H1 (cell line): ENCODE results near the gene GNAO1. TPM values are rescaled to one million over a fixed set of nuclear protein-coding genes. Genes with fewer than 3 reads are reported as not detected.

Experiments used
- CTCF ChIA-PET: fragments of 300-600 bp; sonication (Branson Sonifier 250); formaldehyde crosslinking; loops from one replicate; lab custom pipeline; 2021; ENCODE audit not compliant: partially characterized antibody; lab: Charles Lee
- POLR2A ChIA-PET: fragments of 300-600 bp; sonication (Branson Sonifier 250); formaldehyde crosslinking; loops from one replicate; lab custom pipeline; 2021; ENCODE audit warnings: inconsistent platforms; ENCODE audit not compliant: partially characterized antibody; lab: Charles Lee
- DNase-seq, 2 experiments: peaks; one replicate each; pipeline versions ENCODE4 v3.0.0 to v3.0.0-alpha.2; 2010 to 2022; ENCODE audit warnings: low spot score in 2 of 2, low read depth in 1 of 2, mixed read lengths in 1 of 2
- FAIRE-seq: peaks from 2 replicates; lab custom pipeline; 2011; peaks lifted over from hg19 to GRCh38; lab: Jason Lieb, UNC
- H2AFZ ChIP-seq: 2 replicates; pipeline ENCODE4 v1.8.1; 2012; ENCODE audit warnings: low read length, inconsistent platforms
- H2AK5ac ChIP-seq: 2 replicates; pipeline ENCODE4 v1.6.1; 2013; ENCODE audit warnings: low read depth, low read length
- H2BK120ac ChIP-seq: replicated peaks from 2 replicates; pipeline ENCODE3; 2013; ENCODE audit warnings: low read depth, low read length, inconsistent platforms
- H2BK12ac ChIP-seq: 2 replicates; pipeline ENCODE4 v1.6.1; 2013; ENCODE audit warnings: low read depth, low read length
- H2BK15ac ChIP-seq: 2 replicates; pipeline ENCODE4 v1.6.1; 2013; ENCODE audit warnings: low read length
- H2BK20ac ChIP-seq: 2 replicates; pipeline ENCODE4 v1.6.1; 2013; ENCODE audit warnings: low read length
- H2BK5ac ChIP-seq: 2 replicates; pipeline ENCODE4 v1.6.1; 2013; ENCODE audit warnings: low read depth, low read length
- H3K14ac ChIP-seq: 2 replicates; pipeline ENCODE4 v1.6.1; 2013; ENCODE audit warnings: inconsistent platforms; ENCODE audit not compliant: insufficient read length
- H3K18ac ChIP-seq: 2 replicates; pipeline ENCODE4 v1.6.1; 2013; ENCODE audit warnings: low read length; ENCODE audit errors: extremely low read depth
- H3K23ac ChIP-seq: 2 replicates; pipeline ENCODE4 v1.6.1; 2013; ENCODE audit warnings: inconsistent platforms; ENCODE audit not compliant: insufficient read length
- H3K23me2 ChIP-seq: 2 replicates; pipeline ENCODE4 v1.6.1; 2013; ENCODE audit warnings: low read depth, low read length
- H3K27ac ChIP-seq: 2 replicates; pipeline ENCODE4 v1.6.1; 2011; ENCODE audit warnings: low read depth, low read length, inconsistent platforms
- H3K27me3 ChIP-seq, 4 experiments: replicated peaks in 1 of 4; 1 replicate in 1 of 4; 2 replicates in 3 of 4; pipeline versions ENCODE4 v1.6.1 to v1.8.1; 2011 to 2013; ENCODE audit warnings: low read length in 3 of 4, mild to moderate bottlenecking in 3 of 4, inconsistent platforms in 2 of 4, mixed read lengths in 2 of 4, moderate library complexity in 1 of 4; ENCODE audit not compliant: control insufficient read depth in 3 of 4, insufficient read depth in 3 of 4; ENCODE audit errors: extremely low read depth in 1 of 4
- H3K36me3 ChIP-seq, 4 experiments: 2 replicates each; pipeline versions ENCODE4 v1.6.1 to v1.8.1; 2011 to 2013; ENCODE audit warnings: mild to moderate bottlenecking in 4 of 4, low read length in 3 of 4, moderate library complexity in 2 of 4, control low read depth in 1 of 4, inconsistent platforms in 1 of 4; ENCODE audit not compliant: insufficient read depth in 4 of 4, control insufficient read depth in 2 of 4
- H3K4ac ChIP-seq: replicated peaks from 2 replicates; pipeline ENCODE3; 2013; ENCODE audit warnings: low read length, low read depth, mixed read lengths, inconsistent platforms; ENCODE audit not compliant: insufficient read length
- H3K4me1 ChIP-seq, 4 experiments: replicated peaks in 1 of 4; 1 replicate in 1 of 4; 2 replicates in 3 of 4; pipeline versions ENCODE4 v1.6.1 to v1.8.1; 2011 to 2013; ENCODE audit warnings: low read length in 3 of 4, inconsistent platforms in 2 of 4, mixed read lengths in 1 of 4; ENCODE audit not compliant: insufficient read depth in 4 of 4, control insufficient read depth in 3 of 4
- H3K4me2 ChIP-seq, 2 experiments: 2 replicates each; pipeline versions ENCODE4 v1.6.1 to v1.8.1; 2011 to 2013; ENCODE audit warnings: low read depth in 2 of 2, low read length in 2 of 2, control low read depth in 1 of 2, inconsistent platforms in 1 of 2, mild to moderate bottlenecking in 1 of 2; ENCODE audit not compliant: insufficient read depth in 1 of 2
- H3K4me3 ChIP-seq, 4 experiments: fragments of 200-600, 300-600 bp in 1 of 4; sonication (generic), shearing (Covaris generic), sonication (Bioruptor Twin) in 1 of 4; 2 replicates each; pipeline versions ENCODE4 v1.5.1 to v1.8.1; 2011 to 2016; ENCODE audit warnings: low read length in 4 of 4, low read depth in 3 of 4, control low read depth in 2 of 4, inconsistent platforms in 2 of 4, mild to moderate bottlenecking in 2 of 4, mixed read lengths in 1 of 4, moderate library complexity in 1 of 4; ENCODE audit not compliant: insufficient read depth in 2 of 4; ENCODE audit errors: extremely low read depth in 1 of 4
- H3K56ac ChIP-seq: replicated peaks from 2 replicates; pipeline ENCODE3; 2013; ENCODE audit warnings: low read depth, mild to moderate bottlenecking, mixed read lengths, low read length, inconsistent platforms; ENCODE audit not compliant: insufficient read length
- H3K79me1 ChIP-seq: 2 replicates; pipeline ENCODE4 v1.6.1; 2013; ENCODE audit warnings: low read depth, low read length, control low read depth
- H3K79me2 ChIP-seq, 2 experiments: 2 replicates each; pipeline versions ENCODE4 v1.6.1 to v1.8.1; 2012 to 2013; ENCODE audit warnings: low read length in 2 of 2, mild to moderate bottlenecking in 2 of 2, inconsistent platforms in 1 of 2; ENCODE audit not compliant: insufficient read depth in 2 of 2, control insufficient read depth in 1 of 2
- H3K9ac ChIP-seq, 4 experiments: replicated peaks in 1 of 4; 1 replicate in 1 of 4; 2 replicates in 3 of 4; pipeline versions ENCODE4 v1.6.1 to v1.8.1; 2011 to 2013; ENCODE audit warnings: low read depth in 3 of 4, low read length in 3 of 4, control low read depth in 2 of 4, mild to moderate bottlenecking in 2 of 4, moderate library complexity in 2 of 4, inconsistent platforms in 1 of 4; ENCODE audit errors: extremely low read depth in 1 of 4
- H3K9me3 ChIP-seq, 2 experiments: 2 replicates each; pipeline versions ENCODE4 v1.6.1 to v1.8.1; 2012 to 2013; ENCODE audit warnings: mild to moderate bottlenecking in 2 of 2, moderate library complexity in 2 of 2, control low read depth in 1 of 2, inconsistent platforms in 1 of 2, low read depth in 1 of 2, low read length in 1 of 2, mixed read lengths in 1 of 2; ENCODE audit not compliant: insufficient read depth in 2 of 2
- H4K20me1 ChIP-seq, 2 experiments: replicated peaks in 1 of 2; 2 replicates each; pipeline versions ENCODE3 to v1.8.1; 2011 to 2013; ENCODE audit warnings: inconsistent platforms in 2 of 2, low read length in 2 of 2, mild to moderate bottlenecking in 1 of 2; ENCODE audit not compliant: insufficient read depth in 2 of 2, control insufficient read depth in 1 of 2
- H4K5ac ChIP-seq: 2 replicates; pipeline ENCODE4 v1.6.1; 2013; ENCODE audit warnings: low read length, low read depth, mixed read lengths, inconsistent platforms; ENCODE audit not compliant: insufficient read length
- H4K8ac ChIP-seq: 2 replicates; pipeline ENCODE4 v1.8.0; 2013; ENCODE audit warnings: mild to moderate bottlenecking, moderate library complexity, low read length, inconsistent platforms; ENCODE audit not compliant: insufficient read depth; ENCODE audit errors: extremely low read depth
- H4K91ac ChIP-seq: replicated peaks from 2 replicates; pipeline ENCODE3; 2013; ENCODE audit warnings: low read length, mixed read lengths, inconsistent platforms; ENCODE audit not compliant: insufficient read length
- CBX5 ChIP-seq: fragments of 300-800, 300-1000 bp; sonication (generic); IDR thresholded peaks from 2 replicates; pipeline ENCODE4 v1.7.1; 2016; ENCODE audit warnings: antibody characterized with exemption, low read length, low read depth
- CBX8 ChIP-seq: fragments of 300-800, 300-1000 bp; sonication (generic); IDR thresholded peaks from 2 replicates; pipeline ENCODE4 v1.7.1; 2016; ENCODE audit warnings: low read depth, low read length, borderline replicate concordance
- CTBP2 ChIP-seq: IDR thresholded peaks from 2 replicates; pipeline ENCODE4 v1.7.0; 2011; ENCODE audit warnings: borderline replicate concordance, mild to moderate bottlenecking, moderate library complexity, mixed read lengths, low read length; ENCODE audit not compliant: insufficient read depth, insufficient read length
- HDAC6 ChIP-seq: IDR thresholded peaks from one replicate; pipeline ENCODE4 v1.7.1; 2012; ENCODE audit warnings: low read depth, mild to moderate bottlenecking, inconsistent platforms, low read length, moderate library complexity
- PHF8 ChIP-seq: fragments of 200-600 bp; sonication (generic); conservative IDR thresholded peaks from 2 replicates; pipeline ENCODE4 v1.7.1; 2012; ENCODE audit warnings: low read depth, mild to moderate bottlenecking, inconsistent platforms, low read length, moderate library complexity
- RBBP5 ChIP-seq: IDR thresholded peaks from 2 replicates; pipeline ENCODE4 v1.7.1; 2012; ENCODE audit warnings: low read depth, mild to moderate bottlenecking, inconsistent platforms, low read length, moderate library complexity, borderline replicate concordance
- SUZ12 ChIP-seq: fragments of 200-600 bp; sonication (generic); IDR thresholded peaks from 2 replicates; pipeline ENCODE4 v1.6.1; 2012; ENCODE audit warnings: mild to moderate bottlenecking, inconsistent platforms, low read length, moderate library complexity, mixed read lengths
- TCF12 ChIP-seq: IDR thresholded peaks from 2 replicates; pipeline ENCODE4 v1.6.1; 2011; ENCODE audit warnings: low read depth, mild to moderate bottlenecking, low read length
- WGBS, 2 experiments: shearing (Covaris generic) in 1 of 2; methylation state at CpG; one replicate each; pipeline versions ENCODE4 v1.1.6 to v1.1.7; 2013 to 2015; ENCODE audit warnings: low lambda C conversion rate in 2 of 2, mixed read lengths in 2 of 2, inconsistent platforms in 1 of 2, low coverage in 1 of 2, missing lambda C conversion rate in 1 of 2; ENCODE audit not compliant: insufficient replicate concordance in 2 of 2, insufficient coverage in 1 of 2, insufficient read length in 1 of 2; ENCODE audit errors: extremely low coverage in 1 of 2, missing lambda C conversion rate in 1 of 2; 5-methylcytosine and 5-hydroxymethylcytosine counted together
- polyA plus RNA-seq, 7 experiments: library from polyadenylated mRNA; depleted of rRNA in 3 of 7; stranded (reverse) in 5 of 7; unstranded in 2 of 7; fragments of >200 nt in 5 of 7; fragments of 200-250 nt in 2 of 7; gene quantifications; 1 replicate in 5 of 7; 2 replicates in 1 of 7; 4 replicates in 1 of 7; pipeline versions ENCODE4 v1.2.1 to v1.2.3, GENCODE V29; 2011 to 2013; ENCODE audit warnings: missing spikeins in 2 of 7, mixed read lengths in 2 of 7
- total RNA-seq: library from RNA; stranded (reverse); fragmentation: NEBNext Ultra II Directional; extraction: Animal tissue kit (Norgen Biotek cat#: 25700); gene quantifications from 2 replicates; pipeline ENCODE4 v1.2.1, GENCODE V29; 2021
- TF ChIP-seq, protein P1 (sequence below): IDR thresholded peaks from 2 replicates; pipeline ENCODE4 v1.6.1; 2011; ENCODE audit warnings: low read depth, mild to moderate bottlenecking, low read length; ENCODE audit not compliant: insufficient read depth
- TF ChIP-seq, protein P2 (sequence below): IDR thresholded peaks from 2 replicates; pipeline ENCODE4 v1.6.1; 2011; ENCODE audit warnings: low read length, improper control_type of control experiment

GNAO1 gene
- total and polyA plus RNA-seq, 2 of the 8 experiments (the other 6 are each of a cell fraction or from before 2014, with no cell fraction given): 6.7 to 34.4 TPM

DNA sequence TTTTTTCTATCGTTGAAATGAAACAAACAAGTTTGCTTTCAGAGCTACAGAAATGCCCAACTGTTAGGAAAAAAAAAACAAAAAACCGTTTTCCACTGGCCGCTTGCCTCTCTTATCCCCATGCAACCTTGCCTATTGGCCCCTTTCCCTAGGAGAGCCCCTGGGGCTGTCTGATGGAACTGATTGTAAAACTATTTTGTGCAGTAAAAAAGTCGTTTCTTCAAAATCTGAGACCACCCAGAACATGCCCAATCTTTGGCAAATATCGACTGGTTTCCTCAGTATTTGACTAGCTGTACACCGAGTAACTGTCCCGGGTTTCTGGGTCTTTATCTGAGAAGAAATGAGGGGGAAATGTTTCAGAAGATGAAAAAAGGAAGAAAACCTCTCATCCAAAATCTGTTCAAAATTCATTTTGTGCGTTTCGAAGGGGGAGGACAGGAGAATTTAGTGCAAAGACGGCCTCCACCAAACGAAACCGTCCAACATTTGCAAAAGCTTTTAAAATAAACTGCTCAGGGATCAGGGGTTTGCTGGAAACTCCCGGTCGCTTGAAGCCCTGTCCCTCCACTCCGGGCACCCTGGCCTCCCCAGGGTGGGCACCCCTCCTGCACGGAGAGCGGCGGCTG, 1.1 kb upstream of the GNAO1 start:
- peak overlapping the region; percentile 8; the same call in 1 of the 2 replicates for H2AFZ ChIP-seq
- no peak for TF ChIP-seq HDAC6
- TF ChIP-seq, protein P1, sequence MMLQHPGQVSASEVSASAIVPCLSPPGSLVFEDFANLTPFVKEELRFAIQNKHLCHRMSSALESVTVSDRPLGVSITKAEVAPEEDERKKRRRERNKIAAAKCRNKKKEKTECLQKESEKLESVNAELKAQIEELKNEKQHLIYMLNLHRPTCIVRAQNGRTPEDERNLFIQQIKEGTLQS: no peak
- TF ChIP-seq, protein P2, sequence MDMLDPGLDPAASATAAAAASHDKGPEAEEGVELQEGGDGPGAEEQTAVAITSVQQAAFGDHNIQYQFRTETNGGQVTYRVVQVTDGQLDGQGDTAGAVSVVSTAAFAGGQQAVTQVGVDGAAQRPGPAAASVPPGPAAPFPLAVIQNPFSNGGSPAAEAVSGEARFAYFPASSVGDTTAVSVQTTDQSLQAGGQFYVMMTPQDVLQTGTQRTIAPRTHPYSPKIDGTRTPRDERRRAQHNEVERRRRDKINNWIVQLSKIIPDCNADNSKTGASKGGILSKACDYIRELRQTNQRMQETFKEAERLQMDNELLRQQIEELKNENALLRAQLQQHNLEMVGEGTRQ: no peak
- TF ChIP-seq SUZ12: no peak
- no peak for TF ChIP-seq PHF8
- TF ChIP-seq CBX8: no peak
- TF ChIP-seq CTBP2: no peak
- no peak for TF ChIP-seq CBX5
- TF ChIP-seq RBBP5: no peak
- TF ChIP-seq TCF12: no peak

More for the DNA sequence above, 1.1 kb upstream of the GNAO1 start:
- H3K23ac ChIP-seq: no peak overlapping the region
- peak overlapping the region; percentile 69 to 92 (median 80) for H3K4me3 ChIP-seq
- no peak overlapping the region for H2BK120ac ChIP-seq
- H3K14ac ChIP-seq: no peak overlapping the region
- no peaks in the 10 kb centered on the region for H3K36me3 ChIP-seq
- H3K56ac ChIP-seq: no peak overlapping the region
- H2BK5ac ChIP-seq: no peak overlapping the region
- H2BK15ac ChIP-seq: no peak overlapping the region
- POLR2A ChIA-PET: interaction anchor here (1.0 to 1.9 kb wide), 4 partner anchors 65 to 142 kb away, joined by 3 to 4 read pairs (median 4); no protein-coding TSS in a partner anchor
- H3K9ac ChIP-seq: no peak overlapping the region
- no peak overlapping the region for H2BK20ac ChIP-seq
- no peak overlapping the region for H4K91ac ChIP-seq
- DNase-seq (no peak), FAIRE-seq (no peak)
- no peak overlapping the region for H3K4ac ChIP-seq
- peak overlapping the region; percentile 48; the same call in 1 of the 2 replicates for H3K18ac ChIP-seq
- H3K79me1 ChIP-seq: peaks cover 5% of the 10 kb centered on the region; the same call in 1 of the 2 replicates
- peaks cover 0 to 12% of the 10 kb centered on the region in 2 experiments; a peak in 2 of 4 replicates for H3K79me2 ChIP-seq
- no peak overlapping the region for H4K5ac ChIP-seq
- peaks cover 0 to 31% (median 17%) of the 10 kb centered on the region in 4 experiments; a peak in 6 of 7 replicates for H3K27me3 ChIP-seq
- H3K4me1 ChIP-seq: peaks cover 0 to 12% (median 7%) of the 10 kb centered on the region in 4 experiments; a peak in 6 of 7 replicates
- CTCF ChIA-PET: interaction anchor here (0.6 to 1.3 kb wide), 4 partner anchors 22 to 129 kb away, joined by 3 read pairs; no protein-coding TSS in a partner anchor
- 14% methylated on average over 18 of the region's 18 CpGs; no CpG with 5 or more reads in 1 of the 2 experiments for WGBS, 2 experiments
- peak overlapping the region; percentile 60; the same call in 1 of the 2 replicates for H2BK12ac ChIP-seq
- no peak overlapping the region for H3K27ac ChIP-seq
- H4K8ac ChIP-seq: no peak overlapping the region
- H2AK5ac ChIP-seq: no peak overlapping the region
- peaks cover 4 to 8% of the 10 kb centered on the region in 2 experiments for H4K20me1 ChIP-seq
- H3K4me2 ChIP-seq: peak overlapping the region; percentile 87 to 94
- peaks cover 17% of the 10 kb centered on the region; the same call in 1 of the 2 replicates for H3K23me2 ChIP-seq
- H3K9me3 ChIP-seq: no peaks in the 10 kb centered on the region
